Forelimb muscle (tissue), 1 donor: ENCODE measurements around the gene SH3RF1. TPM values are rescaled to one million over a fixed set of nuclear protein-coding genes. Genes with fewer than 3 reads are reported as not detected.

Experiments used
- DNase-seq: peaks from one replicate; pipeline ENCODE4 v3.0.0-alpha.2; 2013; ENCODE audit warnings: low read depth
- polyA plus RNA-seq: library from polyadenylated mRNA; unstranded; fragments of 120-200 nt; gene quantifications from one replicate; pipeline ENCODE4 v1.2.1, GENCODE V29; 2013; ENCODE audit not compliant: insufficient read length

SH3RF1 gene
- polyA plus RNA-seq, 1 donor, result 19.6 TPM

DNA sequence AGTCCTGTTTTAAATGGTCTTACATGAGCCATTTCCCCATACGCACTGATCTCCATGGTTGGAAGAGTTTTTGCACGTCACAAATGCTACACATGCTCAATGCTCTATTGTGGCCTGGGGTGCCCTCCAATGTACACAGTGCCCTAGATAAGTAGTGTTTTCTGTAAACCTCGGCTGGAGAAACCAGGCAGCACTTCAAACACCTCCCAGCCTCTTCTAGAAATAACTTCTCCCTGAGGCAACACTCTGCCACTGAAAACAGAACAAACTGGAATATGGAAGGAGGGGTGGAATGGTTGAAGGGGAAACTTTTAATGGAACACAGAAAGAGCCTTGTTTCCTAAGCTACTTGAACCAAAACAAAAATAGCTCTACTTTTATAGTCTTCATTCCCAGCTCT is 136.8 kb downstream of the SH3RF1 start:
- no peak for DNase-seq

DNA sequence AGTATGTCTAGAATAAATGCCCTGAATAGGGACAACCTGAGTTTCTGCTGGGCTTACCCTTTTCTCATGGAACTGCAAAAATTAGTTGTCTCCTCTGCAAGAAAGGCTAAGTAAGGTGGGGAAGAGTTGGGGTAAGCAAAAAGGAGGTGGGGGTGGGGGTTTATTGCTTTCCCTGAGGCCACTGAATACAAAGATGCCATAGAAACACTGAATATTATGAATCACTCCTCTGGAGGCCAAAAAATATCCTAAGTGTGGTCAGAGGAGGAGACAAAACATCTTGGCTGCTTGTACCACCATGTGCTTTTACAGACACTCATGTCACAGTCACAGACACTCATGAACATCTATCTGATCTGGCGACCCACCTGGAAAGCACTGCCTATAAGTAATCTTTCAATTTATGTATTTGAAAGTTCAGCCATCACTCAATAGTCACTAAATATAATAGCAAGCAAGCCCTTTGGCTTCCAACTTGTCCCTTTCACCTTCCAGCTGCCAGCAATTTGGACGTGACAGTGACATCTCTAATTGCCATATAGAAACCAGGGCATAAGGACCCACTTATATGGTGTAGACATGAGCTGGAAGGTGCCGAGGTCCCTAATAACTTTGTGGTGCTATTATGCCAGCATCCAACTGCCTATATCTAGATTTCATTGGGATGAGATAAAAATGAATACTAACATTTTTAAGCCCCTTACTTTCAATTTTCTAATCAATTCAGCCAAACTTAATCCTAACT is 138.0 kb downstream of the SH3RF1 start:
- no peak for DNase-seq

GRCh38 chr4:169131556-169132208 is 139.1 kb downstream of the SH3RF1 start:
- DNase-seq, result no peak

- DNase-seq, result no peak
Observed at GRCh38 chr4:169128902-169129301, 141.9 kb downstream of the SH3RF1 start.

GRCh38 chr4:169127314-169127713 is 143.4 kb downstream of the SH3RF1 start:
- no peak for DNase-seq

GRCh38 chr4:169124661-169125060 is 146.1 kb downstream of the SH3RF1 start:
- no peak for DNase-seq

DNA sequence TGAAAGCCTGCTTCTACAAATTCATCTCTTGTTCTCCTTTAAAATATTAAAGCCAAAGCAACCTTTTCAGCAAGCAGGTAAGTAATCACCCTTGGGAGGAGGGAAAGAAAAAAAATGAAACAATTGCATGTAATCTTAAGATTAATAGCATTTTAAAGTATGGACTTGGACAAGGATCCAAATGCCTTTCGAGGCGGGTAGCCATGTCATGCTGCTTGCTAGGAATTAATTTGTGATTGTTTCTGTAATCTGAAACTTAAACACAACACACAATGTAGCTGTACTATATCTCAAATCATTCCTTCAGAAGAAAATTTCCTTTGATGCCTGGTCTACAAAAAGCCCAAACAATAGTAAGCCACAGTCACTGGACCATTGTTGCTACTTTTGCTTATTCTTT is 148.3 kb downstream of the SH3RF1 start:
- DNase-seq, result no peak

GRCh38 chr4:169121861-169122382 is 148.8 kb downstream of the SH3RF1 start:
- no peak for DNase-seq

- no peak for DNase-seq
Observed at GRCh38 chr4:169120624-169121023, 150.1 kb downstream of the SH3RF1 start.

- no peak for DNase-seq
Observed at GRCh38 chr4:169119536-169119935, 151.2 kb downstream of the SH3RF1 start.

GRCh38 chr4:169117591-169118081 is 153.1 kb downstream of the SH3RF1 start:
- no peak for DNase-seq

DNA sequence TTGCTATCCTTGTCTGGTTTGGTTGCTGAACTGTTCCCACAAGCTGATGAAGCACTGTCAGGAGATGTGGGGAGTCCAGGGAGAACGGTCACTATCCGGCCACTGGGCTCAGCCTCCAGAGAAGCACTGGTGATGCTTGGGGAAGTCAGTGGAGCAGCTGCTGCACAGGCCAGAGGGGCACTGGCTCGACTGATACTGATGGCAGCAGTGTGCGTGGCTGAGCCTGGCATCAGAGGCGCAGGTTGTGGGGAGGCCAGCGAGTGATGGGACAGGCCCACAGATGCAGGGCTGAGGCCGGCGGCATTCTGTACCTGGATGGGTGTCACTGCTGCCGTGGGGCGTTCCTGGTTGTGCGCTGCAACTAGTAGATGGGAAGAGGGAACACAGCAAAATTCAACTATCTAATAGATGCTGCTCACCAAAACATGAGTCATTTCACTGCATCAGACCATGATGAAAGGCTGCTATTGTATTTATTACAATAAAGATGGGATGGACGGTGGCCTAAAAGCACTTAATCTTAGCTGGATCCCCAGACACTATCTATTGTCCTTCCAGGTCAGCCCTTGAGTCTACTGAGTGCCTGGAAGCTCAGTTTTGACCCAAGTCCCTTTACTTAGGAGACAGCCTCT is 154.4 kb downstream of the SH3RF1 start:
- DNase-seq, result no peak

GRCh38 chr4:169115897-169116254 is 154.9 kb downstream of the SH3RF1 start:
- no peak for DNase-seq

DNA sequence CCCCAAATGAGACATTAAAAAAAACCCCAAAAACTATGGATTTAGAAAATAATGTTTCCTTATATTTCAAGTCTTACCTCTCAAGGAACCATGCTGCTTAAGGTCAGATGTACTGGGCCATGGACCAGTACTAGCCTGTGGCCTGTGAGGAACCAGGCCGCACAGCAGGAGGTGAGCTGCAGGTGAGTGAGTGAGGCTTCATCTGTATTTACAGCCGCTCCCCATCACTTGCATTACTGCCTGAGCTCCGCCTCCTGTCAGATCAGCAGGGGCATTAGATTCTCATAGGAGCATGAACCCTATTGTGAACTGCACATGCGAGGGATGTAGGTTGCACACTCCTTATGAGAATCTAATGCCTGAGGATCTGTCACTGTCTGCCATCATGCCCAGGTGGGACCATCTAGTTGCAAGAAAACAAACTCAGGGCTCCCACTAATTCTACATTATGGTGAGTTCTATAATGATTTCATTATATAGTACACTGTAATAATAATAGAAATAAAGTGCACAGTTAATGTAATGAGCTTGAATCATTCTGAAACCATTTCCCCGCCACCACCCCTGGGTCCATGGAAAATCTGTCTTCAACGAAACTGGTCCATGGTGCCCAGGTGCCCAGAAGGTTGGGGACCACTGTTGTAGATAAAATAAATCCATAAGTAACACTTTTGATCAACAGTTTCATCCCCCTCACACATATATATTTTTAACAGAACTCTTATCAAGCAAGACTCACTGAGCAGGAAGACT is 155.4 kb downstream of the SH3RF1 start:
- DNase-seq, result no peak

GRCh38 chr4:169114341-169114974 is 156.3 kb downstream of the SH3RF1 start:
- no peak for DNase-seq

DNA sequence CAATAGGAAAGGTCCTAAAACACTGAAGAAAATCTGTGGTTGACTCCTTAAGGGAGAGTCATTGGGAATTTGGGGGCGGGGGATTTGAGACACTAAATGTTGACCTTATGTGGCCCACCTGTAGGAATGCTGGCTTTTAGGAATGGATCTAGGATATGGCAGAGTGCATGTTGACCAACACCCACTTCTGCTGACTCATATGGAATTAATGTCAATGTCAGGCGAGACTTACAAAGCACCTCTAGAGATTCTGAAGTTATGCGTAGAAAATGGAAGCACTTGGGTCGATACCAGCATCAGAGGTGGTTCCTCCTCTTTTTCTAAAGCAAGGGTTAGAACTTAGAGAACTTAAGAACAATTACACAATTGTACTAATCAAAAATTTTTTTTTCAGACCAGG is 160.1 kb downstream of the SH3RF1 start:
- DNase-seq, result no peak

DNA sequence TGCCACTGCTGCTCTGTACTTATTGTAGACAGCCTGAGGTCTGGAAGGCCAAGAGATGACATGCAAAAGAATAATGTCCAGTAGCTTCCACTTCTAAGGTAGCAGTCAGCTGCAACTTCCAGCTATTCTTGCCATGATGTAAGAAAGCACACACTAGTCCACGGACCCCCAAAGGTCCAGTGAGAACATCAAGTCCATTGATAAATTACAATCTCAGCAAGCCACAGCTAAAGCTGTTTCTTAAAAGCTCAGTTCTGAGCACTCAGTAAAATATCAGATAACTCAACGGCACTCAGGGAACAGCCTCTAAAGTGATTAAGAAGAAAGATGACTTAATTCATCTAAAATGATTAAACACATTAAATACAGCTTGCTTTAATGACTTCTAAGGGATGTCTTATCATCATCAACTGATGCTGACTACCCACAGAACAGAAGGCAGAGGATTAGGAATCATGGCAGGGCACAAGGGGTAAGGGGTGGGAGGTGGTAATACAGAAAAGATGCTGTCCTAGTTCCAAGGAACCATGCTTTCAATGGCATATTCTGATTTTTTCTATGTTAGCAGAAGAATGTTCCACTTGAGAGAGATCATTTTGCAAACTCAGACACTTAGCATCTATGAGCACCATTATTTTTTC is 161.6 kb downstream of the SH3RF1 start:
- no peak for DNase-seq

GRCh38 chr4:169108303-169108702 is 162.5 kb downstream of the SH3RF1 start:
- DNase-seq, result no peak

GRCh38 chr4:169107528-169107927 is 163.2 kb downstream of the SH3RF1 start:
- DNase-seq, result no peak

DNA sequence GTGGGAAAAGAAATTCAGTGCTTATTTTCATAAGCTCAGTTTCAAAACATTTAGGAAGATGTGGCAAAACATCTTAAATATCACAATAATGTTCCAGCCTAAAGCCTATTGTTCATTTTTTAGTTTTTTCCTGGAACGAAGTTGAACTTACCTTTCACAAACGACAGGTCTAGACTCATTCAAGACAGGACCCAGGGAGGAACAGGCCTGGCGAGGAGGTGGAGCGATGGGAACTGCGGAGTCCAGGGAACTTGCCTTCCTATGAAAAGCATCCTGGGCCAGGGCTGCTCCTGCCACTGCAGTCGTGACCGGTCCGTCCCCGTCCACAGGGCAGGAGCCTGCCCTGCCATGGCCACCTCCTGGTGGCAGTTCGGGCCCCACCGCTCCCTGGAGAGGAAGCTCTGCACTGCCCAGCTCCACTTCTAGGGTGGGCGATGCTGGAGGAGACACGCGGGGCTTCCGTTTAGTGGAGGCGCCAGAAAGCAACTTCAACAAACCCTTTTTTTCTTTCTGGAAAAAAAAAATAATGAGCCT is 164.0 kb downstream of the SH3RF1 start:
- no peak for DNase-seq

DNA sequence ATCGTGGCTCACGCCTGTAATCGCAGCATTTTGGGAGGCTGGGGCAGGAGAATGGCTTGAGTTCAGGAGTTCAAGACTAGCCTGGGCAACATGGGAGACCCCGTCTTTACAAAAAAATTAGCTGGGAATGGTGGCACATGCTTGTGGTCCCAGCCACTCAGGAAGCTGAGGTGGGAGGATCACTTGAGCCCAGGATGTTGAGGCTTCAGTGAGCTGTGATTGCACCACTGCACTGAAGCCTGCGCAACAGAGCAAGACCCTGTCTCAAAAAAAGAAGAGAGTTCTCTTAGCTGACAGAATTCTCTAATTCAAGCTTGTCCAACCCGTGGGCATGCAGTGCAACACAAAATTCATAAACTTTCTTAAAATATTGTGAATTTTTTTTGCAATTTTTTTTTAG is 165.1 kb downstream of the SH3RF1 start:
- no peak for DNase-seq
